ENCODE measurements around the gene ACTG1. TPM values are rescaled to one million over a fixed set of nuclear protein-coding genes. Genes with fewer than 3 reads are reported as not detected.
A peak's percentile ranks its signal among the peaks of the same experiment; 100 is the strongest.

ACTG1 gene
- total RNA-seq, 1 experiment from 2014 or later, result 3,247 TPM

DNA sequence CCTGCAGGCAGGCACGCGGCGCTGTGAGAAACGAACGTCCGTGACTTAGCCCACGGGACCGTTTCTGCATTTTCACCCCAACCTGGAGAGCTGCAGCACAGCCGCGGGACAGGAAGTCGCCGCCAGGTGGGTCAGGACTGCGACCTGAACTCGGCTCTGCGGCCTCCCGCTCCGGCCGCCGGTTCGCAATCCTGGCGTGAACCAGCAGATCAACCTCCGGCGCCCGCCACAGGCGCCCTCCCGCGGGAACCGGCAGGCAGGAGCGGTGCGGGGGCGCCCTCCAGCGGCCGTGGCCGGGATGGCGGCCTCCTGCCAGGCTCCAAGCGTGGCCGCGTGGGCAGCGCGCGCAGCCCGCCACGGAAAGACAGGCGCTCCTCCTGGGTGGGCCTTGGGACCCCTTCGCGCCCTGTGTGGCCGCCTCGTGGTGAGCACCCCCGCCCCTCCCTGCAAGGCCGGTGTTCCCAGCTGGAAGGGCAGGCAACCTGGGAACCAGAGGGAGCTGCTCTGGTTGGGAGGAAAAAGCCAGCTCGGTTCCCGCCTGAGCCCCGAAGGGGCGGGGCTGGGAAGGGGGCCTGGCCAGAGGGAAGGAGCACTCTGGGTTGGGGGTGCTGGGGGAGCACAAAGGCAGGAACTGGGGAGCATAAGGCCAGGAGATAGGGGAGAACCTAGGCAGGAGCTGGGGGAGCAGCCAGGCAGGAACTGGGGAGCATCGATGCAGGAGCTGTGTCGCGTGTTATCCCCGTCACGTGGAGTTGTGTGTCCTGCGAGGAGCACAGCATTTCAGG is 28.2 kb downstream of the ACTG1 start:
- no peaks in the 10 kb centered on the region for H3K36me3 ChIP-seq (ENCODE audit: insufficient read depth, low read length, poor library complexity, severe bottlenecking)
- peak; percentile 90 for DNase-seq (ENCODE audit: low spot score)
- H3K9me3 ChIP-seq (ENCODE audit: low read depth, low read length, poor library complexity, severe bottlenecking), result no peaks in the 10 kb centered on the region
- ChIA-PET CTCF (interaction anchor here (0.6 to 1.4 kb wide), 10 partner anchors 9 to 341 kb away, joined by 3 to 7 read pairs (median 3); partner anchors contain the start of gene BAHCC1), POLR2A (ENCODE audit: low non-redundant PET) (no interaction called here)
- TSS peak; percentile 18 for BruUV-seq (replicated peaks)
- H3K4me3 ChIP-seq (ENCODE audit: low read depth, low read length, poor library complexity, severe bottlenecking), result peak overlapping the region; percentile 55
- H3K27me3 ChIP-seq (replicated peaks; ENCODE audit: insufficient read depth, low read depth, low read length, poor library complexity), result no peaks in the 10 kb centered on the region
- H3K4me1 ChIP-seq (ENCODE audit: insufficient read depth, low read length, poor library complexity, severe bottlenecking), result peaks cover 85% of the 10 kb centered on the region
- intact Hi-C loops (cut with micrococcal nuclease; ENCODE audit: unreplicated experiment), result no loop called here
- TF ChIP-seq, protein P1, sequence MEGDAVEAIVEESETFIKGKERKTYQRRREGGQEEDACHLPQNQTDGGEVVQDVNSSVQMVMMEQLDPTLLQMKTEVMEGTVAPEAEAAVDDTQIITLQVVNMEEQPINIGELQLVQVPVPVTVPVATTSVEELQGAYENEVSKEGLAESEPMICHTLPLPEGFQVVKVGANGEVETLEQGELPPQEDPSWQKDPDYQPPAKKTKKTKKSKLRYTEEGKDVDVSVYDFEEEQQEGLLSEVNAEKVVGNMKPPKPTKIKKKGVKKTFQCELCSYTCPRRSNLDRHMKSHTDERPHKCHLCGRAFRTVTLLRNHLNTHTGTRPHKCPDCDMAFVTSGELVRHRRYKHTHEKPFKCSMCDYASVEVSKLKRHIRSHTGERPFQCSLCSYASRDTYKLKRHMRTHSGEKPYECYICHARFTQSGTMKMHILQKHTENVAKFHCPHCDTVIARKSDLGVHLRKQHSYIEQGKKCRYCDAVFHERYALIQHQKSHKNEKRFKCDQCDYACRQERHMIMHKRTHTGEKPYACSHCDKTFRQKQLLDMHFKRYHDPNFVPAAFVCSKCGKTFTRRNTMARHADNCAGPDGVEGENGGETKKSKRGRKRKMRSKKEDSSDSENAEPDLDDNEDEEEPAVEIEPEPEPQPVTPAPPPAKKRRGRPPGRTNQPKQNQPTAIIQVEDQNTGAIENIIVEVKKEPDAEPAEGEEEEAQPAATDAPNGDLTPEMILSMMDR (conservative IDR thresholded peaks at IDR 0.05; ENCODE audit: low read depth, low read length), result peak; percentile 76
- TF ChIP-seq EZH2 (IDR thresholded peaks at IDR 0.05; ENCODE audit: borderline replicate concordance, low read depth, low read length, poor library complexity, severe bottlenecking), result no peak
- H3K27ac ChIP-seq (ENCODE audit: low read depth, low read length, poor library complexity, severe bottlenecking), result peak overlapping the region; percentile 71

DNA sequence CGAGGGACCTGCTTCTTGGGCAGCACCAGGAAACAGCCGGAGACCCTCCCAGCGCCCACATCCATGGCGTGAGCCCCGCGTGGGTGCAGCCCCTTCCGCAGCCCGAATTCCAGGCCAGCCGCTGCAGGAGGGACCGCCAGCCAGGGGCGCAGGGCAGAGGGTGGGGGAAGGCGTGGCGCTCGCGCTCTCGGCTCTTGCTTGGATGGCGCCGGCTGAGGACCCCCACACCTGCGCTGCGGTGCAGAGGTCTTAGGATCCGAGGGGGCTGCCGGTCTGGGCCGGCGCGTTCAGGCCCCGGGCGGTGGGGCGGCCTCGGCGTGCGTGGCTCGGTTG is 28.8 kb downstream of the ACTG1 start:
- Histone ChIP-seq H3K4me1 (ENCODE audit: insufficient read depth, low read length, poor library complexity, severe bottlenecking) (peaks cover 80% of the 10 kb centered on the region), H3K27ac (ENCODE audit: low read depth, low read length, poor library complexity, severe bottlenecking) (peak overlapping the region; percentile 71), H3K9me3 (ENCODE audit: low read depth, low read length, poor library complexity, severe bottlenecking) (no peaks in the 10 kb centered on the region), H3K4me3 (ENCODE audit: low read depth, low read length, poor library complexity, severe bottlenecking) (peak overlapping the region; percentile 55), H3K27me3 (replicated peaks; ENCODE audit: insufficient read depth, low read depth, low read length, poor library complexity) (no peaks in the 10 kb centered on the region), H3K36me3 (ENCODE audit: insufficient read depth, low read length, poor library complexity, severe bottlenecking) (no peaks in the 10 kb centered on the region)
- intact Hi-C loops (cut with micrococcal nuclease; ENCODE audit: unreplicated experiment), result no loop called here
- ChIA-PET CTCF (no interaction called here), POLR2A (ENCODE audit: low non-redundant PET) (no interaction called here)
- no peak for DNase-seq (ENCODE audit: low spot score)
- BruUV-seq (replicated peaks), result no TSS peak
- TF ChIP-seq EZH2 (IDR thresholded peaks at IDR 0.05; ENCODE audit: borderline replicate concordance, low read depth, low read length, poor library complexity, severe bottlenecking), result no peak
- TF ChIP-seq, protein P1 (conservative IDR thresholded peaks at IDR 0.05; ENCODE audit: low read depth, low read length), result no peak

DNA sequence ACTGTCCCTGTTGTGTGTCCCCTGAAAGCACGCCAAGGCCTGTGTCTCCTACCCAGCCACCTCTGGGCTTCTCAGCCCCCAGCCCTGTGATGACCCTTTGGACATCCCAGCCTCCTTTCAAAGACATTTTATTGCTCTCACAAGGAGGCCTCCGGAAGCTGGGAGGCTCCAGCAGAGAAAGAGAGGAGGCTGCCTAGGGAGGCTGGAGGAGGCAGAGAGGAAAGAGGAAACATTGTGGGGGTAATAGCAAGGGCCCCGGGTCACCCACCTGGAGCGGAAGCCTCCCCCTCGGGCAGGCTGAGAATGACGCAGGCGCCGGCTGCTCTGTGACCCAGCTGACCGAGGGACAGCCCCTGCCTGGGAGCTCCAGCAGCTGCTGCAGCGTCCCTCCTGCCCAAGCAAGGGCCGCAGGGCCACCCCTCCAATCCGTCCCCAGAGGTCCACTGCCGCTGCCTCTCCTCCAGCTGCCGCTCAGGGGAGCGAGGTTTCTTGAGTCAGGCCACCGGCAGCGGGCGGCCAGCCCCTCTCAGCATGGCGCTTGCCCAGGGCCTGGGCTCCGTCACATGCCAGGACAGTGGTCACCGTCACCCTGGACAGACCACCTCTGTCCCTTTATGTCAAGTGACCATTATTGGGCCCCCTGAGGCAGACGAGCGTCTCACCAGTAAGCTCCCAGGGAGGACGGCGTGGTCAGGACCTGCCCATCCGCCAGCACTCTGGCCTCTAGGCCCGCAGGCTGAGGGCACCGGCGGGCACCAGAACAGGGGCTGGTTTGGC is 29.3 kb downstream of the ACTG1 start:
- no TSS peak for BruUV-seq (replicated peaks)
- H3K27ac ChIP-seq (ENCODE audit: low read depth, low read length, poor library complexity, severe bottlenecking), result peak overlapping the region; percentile 71
- H3K27me3 ChIP-seq (replicated peaks; ENCODE audit: insufficient read depth, low read depth, low read length, poor library complexity), result no peaks in the 10 kb centered on the region
- H3K36me3 ChIP-seq (ENCODE audit: insufficient read depth, low read length, poor library complexity, severe bottlenecking), result no peaks in the 10 kb centered on the region
- no peaks in the 10 kb centered on the region for H3K9me3 ChIP-seq (ENCODE audit: low read depth, low read length, poor library complexity, severe bottlenecking)
- intact Hi-C loops (cut with micrococcal nuclease; ENCODE audit: unreplicated experiment), result no loop called here
- ChIA-PET POLR2A (ENCODE audit: low non-redundant PET) (no interaction called here), CTCF (no interaction called here)
- peak overlapping the region; percentile 55 for H3K4me3 ChIP-seq (ENCODE audit: low read depth, low read length, poor library complexity, severe bottlenecking)
- no peak for DNase-seq (ENCODE audit: low spot score)
- TF ChIP-seq, protein P1 (conservative IDR thresholded peaks at IDR 0.05; ENCODE audit: low read depth, low read length), result no peak
- TF ChIP-seq EZH2 (IDR thresholded peaks at IDR 0.05; ENCODE audit: borderline replicate concordance, low read depth, low read length, poor library complexity, severe bottlenecking), result no peak
- peaks cover 74% of the 10 kb centered on the region for H3K4me1 ChIP-seq (ENCODE audit: insufficient read depth, low read length, poor library complexity, severe bottlenecking)
